MM.1S (cell line): ENCODE data around the gene NRAP.

Experiments
- EZH2 ChIP-seq: fragments of 300-600 bp; sonication (generic); optimal IDR thresholded peaks from 2 replicates; pipeline ENCODE3; 2017; ENCODE audit warnings: low read depth, mild to moderate bottlenecking, antibody characterized with exemption, low read length, mixed read lengths
- EZH2phosphoT487 ChIP-seq: fragments of 300-600 bp; sonication (generic); IDR thresholded peaks from 2 replicates; pipeline ENCODE4 v1.6.1; 2018; ENCODE audit warnings: antibody characterized with exemption, low read length
- TF ChIP-seq, protein P1 (sequence below): fragments of 300-600 bp; sonication (generic); IDR thresholded peaks from 2 replicates; pipeline ENCODE4 v1.5.1; 2016; ENCODE audit warnings: antibody characterized with exemption, low read length, mixed read lengths

DNA sequence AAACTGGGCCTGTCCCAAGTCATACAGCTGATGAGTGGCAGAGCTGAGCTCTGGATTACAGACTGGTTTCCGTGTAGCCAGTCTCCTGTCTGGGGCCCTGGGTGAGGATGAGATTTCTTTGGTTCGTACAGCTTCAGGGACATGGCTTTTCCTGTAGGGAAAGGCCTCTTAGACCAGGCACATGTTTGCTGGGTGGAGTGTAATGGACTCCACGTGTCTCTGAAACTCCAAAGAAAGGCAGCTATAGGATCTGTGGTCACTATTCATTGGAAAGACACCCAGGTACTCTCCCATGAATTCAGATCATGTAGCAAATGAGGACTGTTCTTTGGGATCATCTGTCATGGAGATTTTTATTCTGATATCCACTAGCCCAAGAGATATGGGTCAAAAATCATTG, 108.6 kb downstream of the NRAP start:
- TF ChIP-seq, protein P1, sequence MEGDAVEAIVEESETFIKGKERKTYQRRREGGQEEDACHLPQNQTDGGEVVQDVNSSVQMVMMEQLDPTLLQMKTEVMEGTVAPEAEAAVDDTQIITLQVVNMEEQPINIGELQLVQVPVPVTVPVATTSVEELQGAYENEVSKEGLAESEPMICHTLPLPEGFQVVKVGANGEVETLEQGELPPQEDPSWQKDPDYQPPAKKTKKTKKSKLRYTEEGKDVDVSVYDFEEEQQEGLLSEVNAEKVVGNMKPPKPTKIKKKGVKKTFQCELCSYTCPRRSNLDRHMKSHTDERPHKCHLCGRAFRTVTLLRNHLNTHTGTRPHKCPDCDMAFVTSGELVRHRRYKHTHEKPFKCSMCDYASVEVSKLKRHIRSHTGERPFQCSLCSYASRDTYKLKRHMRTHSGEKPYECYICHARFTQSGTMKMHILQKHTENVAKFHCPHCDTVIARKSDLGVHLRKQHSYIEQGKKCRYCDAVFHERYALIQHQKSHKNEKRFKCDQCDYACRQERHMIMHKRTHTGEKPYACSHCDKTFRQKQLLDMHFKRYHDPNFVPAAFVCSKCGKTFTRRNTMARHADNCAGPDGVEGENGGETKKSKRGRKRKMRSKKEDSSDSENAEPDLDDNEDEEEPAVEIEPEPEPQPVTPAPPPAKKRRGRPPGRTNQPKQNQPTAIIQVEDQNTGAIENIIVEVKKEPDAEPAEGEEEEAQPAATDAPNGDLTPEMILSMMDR: no peak
- TF ChIP-seq EZH2 (no peak), EZH2phosphoT487 (no peak)
